NCI-H345 treated with DMSO at 0.1 percent for 48 hours (cell line): ENCODE data around the gene ROBO2.

Source experiments
- DNase-seq: peaks from one replicate; lab custom pipeline; 2025; ENCODE audit not compliant: unreplicated experiment; lab: John Stamatoyannopoulos, UW

ROBO2 gene

DNA sequence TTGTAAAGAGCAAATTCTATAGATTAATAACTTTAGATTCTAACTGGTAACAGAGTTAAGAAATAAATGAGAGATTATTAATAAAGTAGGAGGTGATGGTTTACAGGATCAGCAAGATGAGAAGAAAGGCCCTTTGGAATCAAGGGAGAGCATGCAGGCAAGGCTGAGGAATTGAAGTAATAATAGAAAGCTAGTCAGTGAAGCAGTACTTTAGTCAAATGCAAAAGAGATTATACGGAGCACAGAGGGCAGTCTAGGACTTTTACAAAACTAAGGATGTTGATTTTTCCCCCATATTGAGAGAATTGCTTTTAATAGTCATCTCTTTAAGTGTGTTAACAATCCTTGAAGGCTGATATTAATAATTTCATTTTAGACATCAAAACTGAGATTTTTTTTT is 146.4 kb downstream of the ROBO2 start:
- DNase-seq: no peak

DNA sequence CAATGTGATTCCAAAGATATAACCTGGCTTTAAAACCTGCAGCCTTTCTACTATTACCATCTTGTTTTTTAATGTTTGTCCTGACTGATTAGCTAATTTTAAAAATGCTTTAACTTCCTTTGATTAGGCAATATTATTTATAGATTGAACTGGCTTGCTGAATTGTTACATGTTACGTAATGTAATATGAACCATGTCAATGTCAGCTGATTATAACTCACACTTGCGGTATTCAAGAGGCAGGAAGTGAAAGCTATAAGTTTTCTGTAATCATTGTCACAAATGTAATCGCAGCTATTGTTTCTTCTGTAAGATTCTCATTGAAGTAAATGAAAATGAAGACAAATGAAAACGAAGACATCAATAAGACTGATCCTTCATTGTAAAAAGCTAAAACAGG is 146.8 kb downstream of the ROBO2 start:
- no peak for DNase-seq

DNA sequence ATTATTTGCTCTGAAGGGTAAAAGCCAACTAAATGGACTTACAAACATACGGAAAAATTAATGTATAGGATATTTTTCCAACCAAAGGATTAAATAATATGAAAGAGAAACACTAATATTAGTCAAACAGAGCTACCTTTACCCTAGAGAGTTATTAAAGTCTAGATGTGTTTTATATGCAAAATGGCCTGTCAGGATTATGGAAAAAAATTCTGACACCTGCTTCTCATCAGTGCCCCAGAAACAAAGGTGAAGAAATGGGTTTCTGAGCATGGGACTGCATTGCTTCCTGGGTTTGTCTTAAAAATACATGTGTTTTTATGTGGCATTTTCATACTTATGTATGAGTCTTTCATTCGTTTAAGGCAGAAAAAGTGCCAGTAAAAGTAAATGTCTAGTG is 148.3 kb downstream of the ROBO2 start:
- no peak for DNase-seq

DNA sequence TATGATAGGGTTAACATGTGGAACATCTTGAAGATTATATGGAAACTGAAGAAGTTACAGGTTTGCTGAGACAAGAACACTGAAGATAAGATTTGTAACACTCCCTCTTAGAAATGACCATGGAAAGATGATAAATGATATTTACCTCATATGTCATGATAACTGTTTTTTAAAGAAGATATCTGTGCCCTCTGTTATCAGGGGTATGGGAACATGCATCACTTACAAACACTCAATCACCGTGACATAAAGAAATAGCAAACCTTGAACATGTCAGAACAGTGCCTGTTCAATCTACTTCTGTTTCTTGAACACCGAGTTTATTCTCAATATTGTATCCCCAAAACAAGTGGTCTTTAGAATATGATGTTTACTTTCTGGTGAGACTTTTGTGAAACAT is 149.4 kb downstream of the ROBO2 start:
- no peak for DNase-seq

DNA sequence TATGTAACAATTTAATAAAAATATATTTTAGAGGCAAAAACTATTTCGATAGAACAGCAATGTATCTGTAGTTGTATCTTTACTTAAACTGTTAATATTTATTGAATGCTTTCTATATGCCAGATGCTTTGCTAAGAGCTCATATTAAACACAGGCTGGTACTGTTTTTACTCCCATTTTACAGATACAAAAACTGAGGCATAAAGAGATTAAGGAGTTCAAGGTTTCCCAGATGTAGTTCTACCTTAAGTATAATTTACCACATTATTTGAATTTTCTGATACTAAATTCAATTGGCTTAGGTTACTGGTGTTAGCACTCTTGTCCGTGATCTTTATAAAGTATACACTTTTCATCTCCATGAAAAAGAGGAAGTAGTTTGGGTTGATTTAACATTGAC is 149.8 kb downstream of the ROBO2 start:
- no peak for DNase-seq

DNA sequence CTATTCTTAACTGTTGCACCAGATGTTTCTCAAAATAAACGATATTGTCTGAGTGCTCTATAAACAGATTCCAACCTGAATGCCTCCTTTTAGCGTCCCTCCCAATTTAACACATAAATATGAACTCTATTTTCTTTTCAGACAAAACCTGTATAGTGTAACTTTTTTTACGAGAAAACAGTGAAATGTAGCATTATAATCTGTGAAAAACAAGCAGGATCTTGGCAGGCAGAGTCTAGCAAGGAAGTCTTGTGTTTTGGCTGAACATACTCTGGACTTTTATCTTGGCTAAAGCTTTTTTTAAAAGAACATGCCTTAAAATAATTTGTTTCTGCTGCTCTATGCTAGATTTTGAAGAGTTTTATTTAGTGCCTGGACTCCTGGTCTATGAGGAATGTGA is 150.5 kb downstream of the ROBO2 start:
- DNase-seq: no peak

DNA sequence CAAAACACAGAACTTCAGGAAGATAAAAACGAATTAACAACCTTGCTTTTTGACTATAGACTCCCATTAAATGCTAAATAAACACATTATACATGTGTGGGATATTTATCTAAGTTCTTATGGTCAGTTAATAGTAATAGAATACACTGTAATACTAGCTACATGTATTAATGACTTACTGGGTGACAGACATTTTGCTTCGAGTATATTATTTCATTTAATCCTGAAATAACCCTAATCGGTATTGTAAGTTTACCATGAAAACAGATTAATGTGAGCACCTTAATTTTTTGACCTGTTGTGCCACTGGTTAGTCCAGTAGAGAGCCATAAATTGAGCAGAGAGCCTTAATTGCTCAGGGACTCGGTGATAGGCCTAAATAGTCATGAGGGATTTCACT is 151.1 kb downstream of the ROBO2 start:
- no peak for DNase-seq

DNA sequence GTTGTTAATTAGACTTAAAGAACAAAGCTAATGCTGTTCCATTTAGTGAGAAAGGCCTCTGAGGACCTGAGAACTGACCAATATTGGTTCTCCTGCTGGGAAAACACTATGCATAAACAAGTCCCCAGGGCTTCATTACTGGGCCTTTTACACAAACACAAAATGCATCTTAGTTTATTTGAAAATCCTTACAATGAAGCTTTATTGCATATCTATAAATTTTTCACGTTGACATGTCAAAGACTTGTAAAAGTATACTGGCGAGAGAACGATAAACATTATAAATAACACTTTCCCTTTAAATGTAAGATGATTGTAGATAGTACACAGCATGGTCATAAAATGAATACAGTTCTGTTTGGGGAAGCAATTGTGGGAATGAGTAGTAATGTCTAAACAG is 151.7 kb downstream of the ROBO2 start:
- no peak for DNase-seq

DNA sequence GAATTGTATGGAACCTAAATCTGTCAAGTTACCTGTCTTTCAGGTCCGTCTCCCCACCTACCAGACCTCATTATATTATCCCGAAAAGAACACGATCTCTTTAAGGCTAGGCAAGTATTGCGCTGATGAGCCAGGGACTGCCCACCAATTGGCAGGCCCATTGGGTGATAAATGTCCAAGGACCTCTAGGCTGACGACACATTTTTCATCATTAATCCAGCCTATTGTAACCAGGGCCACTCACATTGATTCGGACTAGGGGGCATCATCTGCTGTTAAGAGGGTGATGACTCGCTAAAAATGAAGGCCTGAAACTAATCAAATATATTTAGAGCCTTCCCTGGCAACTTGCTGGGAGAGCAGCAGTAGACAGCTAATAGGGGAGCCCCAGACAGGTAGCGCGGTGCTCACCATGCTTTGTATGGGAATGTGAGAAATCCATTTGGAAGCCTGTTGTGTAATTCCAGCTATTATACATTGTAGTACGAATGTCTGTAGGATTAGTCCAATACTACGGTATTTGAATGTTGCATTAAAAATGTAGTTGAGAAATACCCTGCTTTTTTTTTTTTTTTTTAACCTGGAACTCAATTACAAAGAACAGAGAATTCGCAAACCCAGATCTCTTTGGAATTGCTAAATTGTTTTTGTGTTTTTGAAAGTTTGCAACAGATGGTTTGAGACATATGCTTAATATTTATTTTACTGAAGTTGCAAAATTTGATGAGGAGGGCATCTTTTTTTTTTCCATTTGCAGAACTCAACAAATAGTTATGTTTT is 156.1 kb downstream of the ROBO2 start:
- no peak for DNase-seq

DNA sequence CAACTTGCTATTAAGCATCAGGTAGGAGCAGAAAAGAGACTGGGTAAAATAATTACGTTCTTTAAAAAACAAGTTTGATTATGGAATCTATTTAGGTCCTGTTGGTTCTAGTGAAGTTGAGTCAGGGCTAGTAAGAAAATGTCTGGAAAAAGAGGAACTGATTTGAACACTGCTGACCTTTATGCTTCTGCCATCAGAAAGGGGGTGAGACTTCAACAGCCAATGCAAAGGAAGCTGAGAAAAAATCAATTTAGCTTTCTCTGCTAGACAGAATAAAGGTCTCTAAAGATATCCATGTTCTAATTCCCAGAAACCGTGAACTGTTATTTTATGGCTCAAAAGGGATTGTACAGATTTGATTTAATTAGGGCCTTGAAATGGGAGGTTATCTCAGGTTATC is 157.5 kb downstream of the ROBO2 start:
- DNase-seq: no peak

DNA sequence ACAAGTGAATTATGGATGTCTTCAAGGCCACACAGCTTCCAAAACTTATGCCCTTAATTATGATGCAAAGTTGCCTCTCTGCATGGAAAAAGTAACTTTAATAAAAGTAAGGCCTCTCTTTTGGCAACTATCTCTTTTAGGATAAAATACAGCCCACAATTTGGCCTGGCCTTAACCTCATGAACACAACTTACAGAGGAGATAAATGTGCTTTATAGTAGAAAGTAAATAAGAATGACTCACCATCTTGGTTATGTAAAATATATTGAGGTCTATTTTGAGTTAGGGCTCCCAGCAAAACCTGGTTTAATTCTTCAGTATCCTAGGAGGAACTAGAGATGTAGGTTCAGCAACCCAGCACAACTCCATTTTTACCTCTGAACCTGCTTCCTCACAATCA is 164.0 kb downstream of the ROBO2 start:
- DNase-seq: no peak

DNA sequence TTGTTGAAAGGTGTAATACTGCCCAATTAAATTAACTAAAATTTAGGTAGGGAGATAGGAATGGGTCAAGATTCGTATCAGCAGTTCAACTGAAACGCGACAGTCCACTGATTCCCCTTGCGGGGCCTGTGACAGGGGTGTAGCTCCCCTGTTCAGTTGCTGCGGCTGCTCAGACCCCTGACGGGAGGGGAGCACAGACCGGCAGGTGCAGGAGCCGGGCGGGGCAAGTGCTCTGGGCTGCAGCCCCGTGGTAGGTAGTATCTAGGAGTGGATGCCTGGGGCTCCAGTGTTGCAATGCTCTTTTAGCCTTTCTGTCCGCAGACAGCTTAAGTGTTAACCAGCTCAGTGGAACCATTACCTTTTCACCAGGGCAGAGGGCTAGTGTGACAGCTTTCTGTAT is 164.9 kb downstream of the ROBO2 start:
- DNase-seq: no peak

DNA sequence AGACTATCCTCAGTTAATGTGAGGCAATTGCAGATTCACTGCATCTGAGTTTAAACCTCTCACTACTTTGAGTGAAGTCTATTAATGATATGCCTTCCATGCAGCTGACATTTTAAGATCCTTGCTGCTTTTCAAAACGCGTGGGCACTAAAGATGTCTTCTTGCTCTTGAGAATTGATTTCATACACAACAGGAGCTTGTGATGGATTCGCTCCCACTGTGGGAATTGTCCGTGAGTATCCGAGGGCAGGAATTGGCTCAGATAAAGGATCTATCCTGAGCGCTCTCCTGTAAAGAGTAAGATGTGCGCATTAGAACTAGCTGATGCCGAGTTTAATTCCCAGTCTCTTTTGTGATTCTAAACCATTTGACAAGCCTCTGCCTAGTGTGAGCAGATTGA is 167.9 kb downstream of the ROBO2 start:
- DNase-seq: no peak

DNA sequence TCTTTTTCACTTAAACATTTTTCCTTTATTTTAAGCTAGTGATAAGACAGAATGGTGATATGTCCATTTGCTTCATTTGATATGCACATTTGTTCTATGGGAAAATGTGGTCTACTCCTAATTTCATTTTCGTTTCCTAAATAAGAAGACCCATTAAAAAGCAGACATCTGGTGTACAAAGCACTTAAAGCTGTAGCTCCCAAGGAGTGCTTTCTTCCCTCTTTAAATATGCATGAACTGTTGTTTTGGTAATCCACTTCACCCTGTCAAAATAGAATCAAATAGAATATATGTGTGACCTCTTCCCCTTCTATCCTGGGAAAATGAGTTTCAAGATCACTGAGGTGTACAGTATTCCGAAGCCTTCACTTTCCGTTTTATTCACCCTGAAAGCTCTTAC is 182.8 kb downstream of the ROBO2 start:
- no peak for DNase-seq

DNA sequence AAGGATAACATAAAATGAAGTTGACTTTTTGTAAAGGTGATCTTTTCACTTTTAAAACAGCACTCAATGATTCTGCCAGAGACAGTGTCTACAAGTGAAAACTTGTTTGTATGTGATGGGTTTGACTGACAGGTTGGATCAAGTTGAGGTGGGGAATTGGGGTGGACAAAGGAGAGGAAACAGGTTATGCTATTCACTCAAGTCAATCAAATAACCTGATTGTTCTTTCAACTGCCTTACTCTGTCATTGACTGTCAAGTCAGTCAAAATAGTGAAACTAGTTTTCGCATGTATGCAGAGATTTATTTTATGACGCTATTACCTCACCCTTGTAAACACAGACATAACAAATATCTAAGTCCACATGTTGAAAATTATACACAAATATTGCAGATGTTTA is 187.7 kb downstream of the ROBO2 start:
- DNase-seq: no peak

DNA sequence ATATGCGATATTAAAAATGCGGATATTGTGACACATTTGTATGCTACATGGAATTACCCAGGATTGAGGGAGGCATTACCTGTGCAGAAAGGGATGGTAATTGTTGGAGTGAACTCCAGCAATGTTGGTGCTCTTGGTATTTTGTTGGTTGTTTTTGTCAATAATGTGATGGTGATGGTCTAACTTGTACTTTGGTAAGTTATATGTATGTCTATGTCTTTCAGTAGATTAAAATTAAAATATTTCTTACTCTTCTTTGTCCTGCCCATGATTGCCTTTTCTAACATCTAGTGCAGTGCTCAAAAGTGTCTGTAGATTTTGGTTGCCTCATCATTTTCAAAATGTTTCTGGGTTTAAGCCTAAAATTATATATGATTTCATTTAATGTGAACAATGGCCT is 192.7 kb downstream of the ROBO2 start:
- DNase-seq: no peak

DNA sequence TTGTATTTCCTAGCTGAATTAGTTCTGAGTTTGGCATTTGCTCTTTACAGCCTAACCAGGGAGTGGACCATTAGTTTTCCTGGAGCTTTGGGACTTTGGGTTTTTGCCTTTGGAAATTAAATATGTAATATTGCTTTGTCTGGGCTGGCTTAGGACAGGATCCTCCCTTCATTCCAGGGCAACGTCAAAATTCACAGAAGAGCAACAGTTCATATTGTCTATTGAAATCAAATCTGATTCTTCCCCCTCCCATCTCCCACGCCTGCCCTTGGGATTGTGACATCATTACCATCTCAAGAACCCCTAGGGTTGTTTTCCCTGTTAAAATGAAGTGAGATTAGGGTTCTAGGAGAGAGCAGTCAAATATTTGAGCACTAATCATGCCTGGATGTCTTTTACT is 194.1 kb downstream of the ROBO2 start:
- DNase-seq: no peak

DNA sequence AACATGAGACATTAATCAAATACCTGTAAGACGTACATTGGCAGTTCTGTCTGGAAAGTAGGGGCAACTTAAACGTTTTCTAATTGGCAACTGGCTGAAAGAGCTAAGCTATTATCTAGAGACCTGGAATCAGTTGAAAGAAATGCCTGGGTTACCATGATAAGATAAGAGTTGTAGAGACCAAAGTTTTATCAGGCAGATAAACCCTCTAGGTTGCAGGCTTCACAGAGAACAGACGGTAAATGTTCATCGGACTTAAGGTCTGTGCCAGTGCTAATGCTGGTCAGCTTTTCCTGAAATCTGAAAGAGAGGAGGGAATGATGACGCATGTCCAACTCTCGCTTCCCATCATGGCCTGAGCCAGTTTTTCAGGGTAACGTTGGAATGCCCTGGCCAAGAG is 196.2 kb downstream of the ROBO2 start:
- no peak for DNase-seq

DNA sequence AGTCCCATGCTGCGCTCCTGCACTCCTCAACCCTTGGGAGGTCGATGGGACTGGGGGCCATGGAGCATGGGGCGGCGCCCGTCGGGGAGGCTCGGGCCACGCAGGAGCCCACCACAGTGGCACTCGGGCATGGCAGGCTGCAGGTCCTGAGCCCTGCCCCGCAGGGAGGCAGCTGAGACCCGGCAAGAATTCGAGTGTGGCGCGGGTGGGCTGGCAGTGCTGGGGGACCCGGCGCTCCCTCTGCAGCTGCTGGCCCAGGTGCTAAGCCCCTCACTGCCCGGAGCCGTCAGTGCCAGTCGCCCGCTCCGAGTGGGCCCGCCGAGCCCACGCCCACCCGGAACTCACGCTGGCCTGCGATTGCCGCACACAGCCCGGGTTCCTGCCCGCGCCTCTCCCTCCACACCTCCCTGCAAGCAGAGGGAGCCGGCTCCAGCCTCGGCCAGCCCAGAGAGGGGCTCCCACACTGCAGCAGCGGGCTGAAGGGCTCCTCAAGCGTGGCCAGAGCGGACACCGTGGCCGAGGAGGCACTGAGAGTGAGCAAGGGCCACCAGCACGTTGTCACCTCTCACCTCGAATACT is 200.3 kb downstream of the ROBO2 start:
- DNase-seq: no peak

DNA sequence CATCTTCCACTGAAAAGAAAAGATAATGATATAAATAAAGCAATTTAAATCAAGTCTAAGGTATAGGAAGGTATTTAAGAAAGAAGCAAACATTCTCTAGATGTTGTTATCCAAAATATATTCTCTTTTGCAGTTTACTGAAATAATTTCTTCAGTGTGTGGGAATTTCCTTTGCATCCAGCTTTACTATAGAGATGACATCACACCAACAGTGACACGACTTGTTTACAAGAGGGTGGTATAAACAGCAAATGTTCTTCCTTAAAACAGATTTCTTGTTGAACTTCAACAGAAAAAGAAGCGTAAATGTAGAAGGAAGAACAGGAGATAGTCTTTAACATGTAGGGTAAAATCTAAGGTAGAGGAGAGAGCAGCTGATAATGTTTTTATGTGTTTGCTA is 202.5 kb downstream of the ROBO2 start:
- no peak for DNase-seq

DNA sequence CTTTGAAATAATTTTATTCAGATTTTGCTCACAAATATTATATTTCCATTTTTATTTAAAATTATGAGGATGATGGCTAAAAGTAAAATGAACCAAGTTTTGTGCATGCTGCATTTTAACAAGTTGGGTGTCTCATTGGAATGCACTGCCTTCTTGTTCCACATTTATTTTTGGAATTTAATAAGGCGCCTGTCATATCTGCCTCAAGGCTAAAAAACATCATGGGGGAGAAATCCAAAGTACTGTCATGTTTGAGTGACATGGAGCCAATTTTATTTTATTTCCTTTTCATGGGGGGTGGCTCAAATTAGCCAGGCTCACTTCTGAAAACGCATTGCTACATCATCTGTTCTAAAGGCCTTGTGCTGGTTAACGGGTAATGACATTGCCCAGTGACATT is 205.1 kb downstream of the ROBO2 start:
- DNase-seq: no peak

DNA sequence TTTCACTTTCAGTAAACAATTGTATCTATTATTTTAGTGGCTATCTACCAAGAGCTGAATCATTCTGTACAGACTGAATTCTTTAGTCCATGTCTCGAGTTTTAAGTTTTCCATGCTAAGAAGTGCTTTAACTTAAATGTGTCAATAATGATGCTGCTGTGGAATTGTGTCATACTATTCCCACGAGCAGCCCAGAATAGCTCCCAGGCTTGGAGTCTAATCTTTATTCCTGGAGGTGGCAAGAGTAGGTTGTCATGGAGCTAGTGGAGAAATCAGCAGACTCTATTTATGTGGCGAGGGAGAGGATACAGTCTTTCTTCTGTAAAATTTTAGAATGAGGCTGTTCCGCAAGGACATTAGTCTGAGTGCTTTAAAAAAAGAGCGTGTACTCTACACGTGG is 207.2 kb downstream of the ROBO2 start:
- DNase-seq: no peak

DNA sequence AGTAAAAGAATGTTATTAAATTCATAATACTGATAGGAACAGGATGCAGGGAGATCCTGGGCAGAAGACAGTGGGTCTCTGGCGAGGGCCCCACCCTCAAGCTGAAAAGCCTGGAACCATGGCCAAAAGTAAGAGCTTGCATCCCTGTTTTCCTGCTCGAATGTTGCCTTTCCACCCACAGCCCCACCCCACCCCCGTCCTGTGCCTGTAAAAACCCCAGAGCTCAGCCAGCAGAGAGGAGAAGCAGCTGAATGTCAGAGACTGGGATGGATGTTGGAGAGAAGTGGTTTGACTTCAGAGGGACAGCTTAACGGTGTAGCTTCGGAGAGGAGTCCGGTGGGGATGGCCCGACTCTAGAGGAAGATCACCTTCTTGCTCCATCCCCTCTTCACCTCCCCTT is 207.9 kb downstream of the ROBO2 start:
- DNase-seq: no peak
